KOPT-K1 (cell line): ENCODE results near the gene GGT6.

Experiments used
- H3K27ac ChIP-seq: fragments of 200-600 bp; sonication (generic); 2 replicates; pipeline ENCODE4 v1.5.1; 2016; ENCODE audit warnings: antibody characterized with exemption, mild to moderate bottlenecking, low read depth, low read length; ENCODE audit not compliant: poor library complexity, severe bottlenecking
- H3K36me3 ChIP-seq: fragments of 200-600 bp; sonication (generic); 2 replicates; pipeline ENCODE4 v1.5.1; 2017; ENCODE audit warnings: antibody characterized with exemption, mild to moderate bottlenecking, low read length, moderate library complexity; ENCODE audit not compliant: insufficient read depth
- H3K9me3 ChIP-seq: fragments of 200-600 bp; sonication (generic); 2 replicates; pipeline ENCODE4 v1.5.1; 2017; ENCODE audit warnings: antibody characterized with exemption, low read length, mild to moderate bottlenecking; ENCODE audit not compliant: insufficient read depth, poor library complexity, severe bottlenecking

The GGT6 gene

GRCh38 chr17:4522661-4523060, 37.7 kb downstream of the GGT6 start:
- Histone ChIP-seq H3K27ac (no peak overlapping the region), H3K9me3 (no peaks in the 10 kb centered on the region), H3K36me3 (no peaks in the 10 kb centered on the region)

- Histone ChIP-seq H3K36me3 (no peaks in the 10 kb centered on the region), H3K9me3 (no peaks in the 10 kb centered on the region), H3K27ac (no peak overlapping the region)
These were observed 39.3 kb downstream of the GGT6 start for GRCh38 chr17:4520894-4521600.

GRCh38 chr17:4520060-4520893, 40.1 kb downstream of the GGT6 start:
- Histone ChIP-seq H3K27ac (no peak overlapping the region), H3K9me3 (no peaks in the 10 kb centered on the region), H3K36me3 (no peaks in the 10 kb centered on the region)

- Histone ChIP-seq H3K36me3 (no peaks in the 10 kb centered on the region), H3K27ac (no peak overlapping the region)
These were observed 41.0 kb downstream of the GGT6 start for GRCh38 chr17:4519361-4519788.

GRCh38 chr17:4518901-4519300, 41.5 kb downstream of the GGT6 start:
- Histone ChIP-seq H3K27ac (no peak overlapping the region), H3K9me3 (no peaks in the 10 kb centered on the region), H3K36me3 (no peaks in the 10 kb centered on the region)

More at GRCh38 chr17:4519361-4519788, 41.0 kb downstream of the GGT6 start:
- H3K9me3 ChIP-seq: no peaks in the 10 kb centered on the region

GRCh38 chr17:4516735-4517134, 43.6 kb downstream of the GGT6 start:
- H3K36me3 ChIP-seq: no peaks in the 10 kb centered on the region
- H3K27ac ChIP-seq: no peak overlapping the region
- H3K9me3 ChIP-seq: no peaks in the 10 kb centered on the region

GRCh38 chr17:4515501-4515900, 44.9 kb downstream of the GGT6 start:
- H3K36me3 ChIP-seq: no peaks in the 10 kb centered on the region
- H3K27ac ChIP-seq: no peak overlapping the region
- H3K9me3 ChIP-seq: no peaks in the 10 kb centered on the region

- Histone ChIP-seq H3K36me3 (no peaks in the 10 kb centered on the region), H3K27ac (no peak overlapping the region)
These were observed 45.6 kb downstream of the GGT6 start for GRCh38 chr17:4514779-4515178.

GRCh38 chr17:4514206-4514605, 46.2 kb downstream of the GGT6 start:
- no peaks in the 10 kb centered on the region for H3K36me3 ChIP-seq
- H3K9me3 ChIP-seq: no peaks in the 10 kb centered on the region
- H3K27ac ChIP-seq: no peak overlapping the region

More at GRCh38 chr17:4514779-4515178, 45.6 kb downstream of the GGT6 start:
- H3K9me3 ChIP-seq: no peaks in the 10 kb centered on the region

GRCh38 chr17:4513113-4514032, 47.0 kb downstream of the GGT6 start:
- H3K36me3 ChIP-seq: no peaks in the 10 kb centered on the region
- H3K9me3 ChIP-seq: no peaks in the 10 kb centered on the region
- H3K27ac ChIP-seq: no peak overlapping the region

GRCh38 chr17:4512156-4513112, 47.9 kb downstream of the GGT6 start:
- no peaks in the 10 kb centered on the region for H3K36me3 ChIP-seq
- H3K27ac ChIP-seq: no peak overlapping the region
- H3K9me3 ChIP-seq: no peaks in the 10 kb centered on the region

- Histone ChIP-seq H3K27ac (no peak overlapping the region), H3K9me3 (no peaks in the 10 kb centered on the region), H3K36me3 (no peaks in the 10 kb centered on the region)
These were observed 49.0 kb downstream of the GGT6 start for GRCh38 chr17:4511199-4511932.

GRCh38 chr17:4510618-4510941, 49.8 kb downstream of the GGT6 start:
- H3K27ac ChIP-seq: no peak overlapping the region
- no peaks in the 10 kb centered on the region for H3K36me3 ChIP-seq
- no peaks in the 10 kb centered on the region for H3K9me3 ChIP-seq
